CD4-positive, alpha-beta memory T cell (primary cell): Measurements from ENCODE around the gene DENND4A. TPM values are rescaled to one million over a fixed set of nuclear protein-coding genes. Genes with fewer than 3 reads are reported as not detected.
A peak's percentile ranks its signal among the peaks of the same experiment; 100 is the strongest.

Experiments
- CTCF ChIA-PET: fragments of 350-600 bp; sonication (Branson Sonifier 250); formaldehyde crosslinking; loops from one replicate; lab custom pipeline; 2021; ENCODE audit warnings: inconsistent platforms; ENCODE audit not compliant: partially characterized antibody; lab: Charles Lee
- POLR2A ChIA-PET: fragments of 350-600 bp; sonication (Branson Sonifier 250); formaldehyde crosslinking; loops from one replicate; lab custom pipeline; 2021; ENCODE audit not compliant: partially characterized antibody; lab: Charles Lee
- DNase-seq, 5 donors: peaks; one replicate each; pipeline versions ENCODE4 v3.0.0 to v3.0.0-alpha.2; 2020 to 2022; ENCODE audit warnings: mixed read lengths in 1 of 5
- H3K27ac ChIP-seq: one replicate; pipeline ENCODE4 v1.7.0; 2013; ENCODE audit warnings: low read depth, low read length
- H3K27me3 ChIP-seq: 2 replicates; pipeline ENCODE4 v1.7.0; 2013; ENCODE audit warnings: mild to moderate bottlenecking, low read length, moderate library complexity; ENCODE audit not compliant: insufficient read depth
- H3K36me3 ChIP-seq: 2 replicates; pipeline ENCODE4 v1.7.0; 2013; ENCODE audit warnings: mild to moderate bottlenecking, low read length, moderate library complexity; ENCODE audit not compliant: insufficient read depth
- H3K4me1 ChIP-seq: 2 replicates; pipeline ENCODE4 v1.7.0; 2013; ENCODE audit warnings: mild to moderate bottlenecking, low read length, moderate library complexity; ENCODE audit not compliant: insufficient read depth
- H3K4me3 ChIP-seq, 2 donors: one replicate each; pipeline ENCODE4 v1.7.0; 2013; ENCODE audit warnings: low read length in 2 of 2, mild to moderate bottlenecking in 1 of 2
- H3K9me3 ChIP-seq, 2 donors: one replicate each; pipeline ENCODE4 v1.7.0; 2013; ENCODE audit warnings: low read length in 2 of 2, control low read depth in 1 of 2; ENCODE audit not compliant: control insufficient read depth in 1 of 2
- H3K27ac Mint-ChIP-seq, 7 donors: one replicate each; pipeline ENCODE4 v1.8.0; 2020 to 2021; ENCODE audit warnings: mixed read lengths in 7 of 7, mild to moderate bottlenecking in 6 of 7, inconsistent platforms in 3 of 7, moderate library complexity in 3 of 7
- H3K27me3 Mint-ChIP-seq, 2 donors: one replicate each; pipeline ENCODE4 v1.8.0; 2020 to 2021; ENCODE audit warnings: mixed read lengths in 2 of 2
- H3K36me3 Mint-ChIP-seq, 2 donors: one replicate each; pipeline ENCODE4 v1.8.0; 2020 to 2021; ENCODE audit warnings: mixed read lengths in 2 of 2, inconsistent platforms in 1 of 2, mild to moderate bottlenecking in 1 of 2
- H3K4me1 Mint-ChIP-seq, 4 donors: one replicate each; pipeline ENCODE4 v1.8.0; 2020 to 2021; ENCODE audit warnings: mixed read lengths in 4 of 4, mild to moderate bottlenecking in 1 of 4
- H3K4me3 Mint-ChIP-seq, 8 donors: one replicate each; pipeline ENCODE4 v1.8.0; 2020 to 2021; ENCODE audit warnings: mixed read lengths in 8 of 8, mild to moderate bottlenecking in 7 of 8, moderate library complexity in 6 of 8, inconsistent platforms in 3 of 8
- H3K9me3 Mint-ChIP-seq, 8 donors: one replicate each; pipeline ENCODE4 v1.8.0; 2020 to 2021; ENCODE audit warnings: mixed read lengths in 8 of 8, mild to moderate bottlenecking in 5 of 8, inconsistent platforms in 3 of 8, moderate library complexity in 1 of 8
- intact Hi-C: fragments of 100-400 bp; cut with micrococcal nuclease; formaldehyde crosslinking; loops from one replicate; pipeline ENCODE4 v1.15.1; 2023
- polyA plus RNA-seq, 2 donors: library from polyadenylated mRNA; unstranded; fragments of 300-500 nt; fragmentation: Illumina TruSeq; gene quantifications; one replicate each; pipeline ENCODE4 v1.2.3, GENCODE V29; 2021
- total RNA-seq, 2 experiments: library from RNA; stranded (reverse); gene quantifications; one replicate each; pipeline ENCODE4 v1.2.3, GENCODE V29; 2021

DENND4A gene
- 10 to 100 TPM; 63.1 to 69.4 TPM for total RNA-seq
- polyA plus RNA-seq, result 10 to 100 TPM in 1 of 2 donors, 1 to 10 TPM in 1; 8.4 to 21.3 TPM

DNA sequence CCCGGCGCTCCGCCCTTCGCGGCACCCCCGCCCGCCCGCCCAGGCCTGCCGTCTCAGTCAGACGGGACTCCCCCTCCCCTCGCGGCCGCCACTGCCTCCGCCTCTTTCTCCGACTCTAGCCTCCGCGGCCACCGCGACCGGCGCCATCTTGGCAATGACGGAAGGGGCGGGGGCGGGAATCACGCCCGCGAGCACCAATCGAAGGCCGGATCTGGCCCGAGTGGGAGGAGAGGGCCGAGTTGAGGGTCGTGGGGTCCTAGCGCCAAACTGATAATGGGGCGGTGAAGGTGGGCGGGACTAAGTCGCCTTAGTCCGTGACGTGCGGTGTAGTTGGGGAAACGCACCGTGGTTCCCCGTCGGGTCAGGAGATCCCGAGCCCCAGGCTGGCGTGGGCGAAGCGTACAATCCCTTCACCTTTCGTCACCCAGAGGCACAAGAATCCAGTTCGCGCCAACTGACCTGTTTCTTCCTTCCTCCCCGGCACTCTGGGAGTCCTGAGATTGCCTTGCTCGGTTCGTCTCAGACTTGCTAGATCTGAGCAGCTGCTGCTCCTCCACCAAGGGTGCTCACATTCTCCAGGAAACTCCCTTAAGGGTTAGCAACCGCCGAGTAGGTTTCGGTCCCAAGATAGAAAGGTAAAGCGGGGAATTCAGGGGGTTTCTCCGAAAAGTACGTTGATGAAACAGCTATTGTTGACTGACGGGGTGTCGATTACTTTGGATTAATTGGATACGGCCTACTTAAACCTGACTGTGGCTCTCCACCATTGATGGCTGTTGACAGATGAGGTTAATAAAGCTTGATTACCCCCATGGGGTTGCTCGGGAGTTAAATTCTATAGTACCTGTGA is at the start of gene DENND4A:
Gene DENND4A, minus strand, starts transcription at position 156 of the 850 bp plus-strand sequence. CDS start 35,843 bp downstream, outside the sequence.
- no peaks in the 10 kb centered on the region for H3K27me3 ChIP-seq
- H3K36me3 Mint-ChIP-seq, result peaks cover 0 to 20% of the 10 kb centered on the region in 2 donors
- peaks cover 46% of the 10 kb centered on the region for H3K4me1 ChIP-seq
- H3K27ac ChIP-seq, result peak within 1 kb of the TSS; percentile 97
- peaks cover 29 to 60% (median 48%) of the 10 kb centered on the region in 4 donors for H3K4me1 Mint-ChIP-seq
- no peaks in the 10 kb centered on the region for H3K9me3 Mint-ChIP-seq
- H3K4me3 ChIP-seq, result peak within 1 kb of the TSS; percentile 87 to 94
- H3K27me3 Mint-ChIP-seq, result no peaks in the 10 kb centered on the region
- peak within 1 kb of the TSS; percentile 93 to 99 (median 96) for H3K4me3 Mint-ChIP-seq
- peak within 1 kb of the TSS; percentile 98 to 100 (median 99) for H3K27ac Mint-ChIP-seq
- intact Hi-C loops, result loop anchor here (1.0 to 5.0 kb wide), 7 partner anchors 15 to 77 kb away; partner anchors contain the start of gene RAB11A
- peak; percentile 99 for DNase-seq
- CTCF ChIA-PET, result interaction anchor here (0.7 to 5.5 kb wide), 15 partner anchors 10 to 153 kb away, joined by 3 to 35 read pairs (median 5); partner anchors contain the start of gene RAB11A
- POLR2A ChIA-PET, result interaction anchor here (0.8 to 5.7 kb wide), 23 partner anchors 9 to 494 kb away, joined by 3 to 144 read pairs (median 6); partner anchors contain the start of genes INTS14 and RAB11A
- H3K36me3 ChIP-seq, result no peaks in the 10 kb centered on the region
- H3K9me3 ChIP-seq, result no peaks in the 10 kb centered on the region

DNA sequence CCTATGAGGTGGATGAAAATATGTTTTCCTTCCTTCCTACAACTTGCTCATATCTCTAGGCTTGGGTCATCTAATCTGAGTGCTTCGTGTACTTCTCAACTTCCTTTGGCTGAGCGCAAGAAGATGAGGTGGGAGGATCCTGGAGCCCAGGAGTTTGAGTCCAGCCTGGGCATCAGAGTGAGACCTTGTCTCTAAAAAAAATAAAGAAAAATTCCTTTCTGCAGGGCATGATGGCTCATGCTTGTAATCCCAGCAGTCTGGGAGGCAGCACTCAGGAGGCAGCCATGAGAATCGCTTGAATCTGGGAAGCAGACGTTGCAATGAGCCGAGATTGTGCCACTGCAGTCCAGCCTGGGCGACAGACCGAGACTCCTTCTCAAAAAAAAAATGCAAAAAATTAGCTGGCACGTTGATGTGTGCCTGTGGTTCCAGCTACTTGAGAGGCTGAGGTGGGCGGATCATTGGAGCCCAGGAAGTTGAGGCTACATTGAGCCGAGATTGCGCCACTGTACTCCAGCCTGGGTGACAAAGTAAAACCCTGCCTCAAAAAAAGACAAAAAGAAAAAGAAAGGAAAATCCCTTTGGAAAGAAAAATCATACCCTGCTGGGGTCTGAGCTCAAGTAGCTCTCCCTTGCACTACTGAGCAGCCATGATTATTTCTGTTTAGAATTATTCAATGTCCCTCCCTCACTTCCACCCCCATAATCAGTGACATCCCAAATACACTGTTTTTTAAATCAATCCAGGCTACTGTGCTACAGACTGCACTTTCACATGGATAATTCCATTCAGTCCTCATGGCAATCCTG is 49.2 kb upstream of the DENND4A start:
- H3K4me3 Mint-ChIP-seq, result no peak overlapping the region
- ChIA-PET CTCF (interaction anchor here (1.6 to 2.0 kb wide), 2 partner anchors 15 to 203 kb away, joined by 4 to 11 read pairs; no protein-coding TSS in a partner anchor), POLR2A (interaction anchor here (1.0 kb wide), 1 partner anchor 8 kb away, joined by 3 read pairs; no protein-coding TSS in a partner anchor)
- Histone ChIP-seq H3K27ac (no peak overlapping the region), H3K27me3 (no peaks in the 10 kb centered on the region), H3K4me3 (no peak overlapping the region), H3K36me3 (no peaks in the 10 kb centered on the region), H3K9me3 (no peaks in the 10 kb centered on the region), H3K4me1 (peaks cover 2% of the 10 kb centered on the region)
- intact Hi-C loops, result no loop called here
- H3K4me1 Mint-ChIP-seq, result peaks cover 0 to 5% (median 4%) of the 10 kb centered on the region in 4 donors
- no peaks in the 10 kb centered on the region for H3K9me3 Mint-ChIP-seq
- no peaks in the 10 kb centered on the region for H3K27me3 Mint-ChIP-seq
- no peaks in the 10 kb centered on the region for H3K36me3 Mint-ChIP-seq
- peak overlapping the region in 3 of 7 donors; percentile 30 to 64 (median 59) for H3K27ac Mint-ChIP-seq
- DNase-seq, result no peak

- Mint-ChIP-seq H3K4me1 (peaks cover 3 to 6% (median 4%) of the 10 kb centered on the region in 4 donors), H3K36me3 (no peaks in the 10 kb centered on the region), H3K4me3 (no peak overlapping the region), H3K27me3 (no peaks in the 10 kb centered on the region), H3K27ac (no peak overlapping the region), H3K9me3 (no peaks in the 10 kb centered on the region)
- no peaks in the 10 kb centered on the region for H3K27me3 ChIP-seq
- no peaks in the 10 kb centered on the region for H3K36me3 ChIP-seq
- no peaks in the 10 kb centered on the region for H3K9me3 ChIP-seq
- intact Hi-C loops, result no loop called here
- H3K4me1 ChIP-seq, result peaks cover 2% of the 10 kb centered on the region
- H3K4me3 ChIP-seq, result no peak overlapping the region
- H3K27ac ChIP-seq, result no peak overlapping the region
- POLR2A ChIA-PET, result no interaction called here
- CTCF ChIA-PET, result interaction anchor here (2.0 to 8.0 kb wide), 2 partner anchors 17 to 202 kb away, joined by 11 to 85 read pairs; no protein-coding TSS in a partner anchor
- no peak for DNase-seq
Observed at GRCh38 chr15:65839985-65840384, 47.9 kb upstream of the DENND4A start.

GRCh38 chr15:65839354-65839901 is 47.3 kb upstream of the DENND4A start:
- no peak overlapping the region for H3K27ac Mint-ChIP-seq
- Histone ChIP-seq H3K4me1 (peaks cover 5% of the 10 kb centered on the region), H3K27me3 (no peaks in the 10 kb centered on the region), H3K4me3 (no peak overlapping the region), H3K9me3 (no peaks in the 10 kb centered on the region), H3K36me3 (no peaks in the 10 kb centered on the region), H3K27ac (no peak overlapping the region)
- CTCF ChIA-PET, result interaction anchor here (2.0 to 8.0 kb wide), 2 partner anchors 17 to 202 kb away, joined by 11 to 85 read pairs; no protein-coding TSS in a partner anchor
- H3K36me3 Mint-ChIP-seq, result no peaks in the 10 kb centered on the region
- no peak for DNase-seq
- POLR2A ChIA-PET, result no interaction called here
- no peaks in the 10 kb centered on the region for H3K9me3 Mint-ChIP-seq
- H3K4me3 Mint-ChIP-seq, result no peak overlapping the region
- intact Hi-C loops, result no loop called here
- peaks cover 3 to 9% (median 7%) of the 10 kb centered on the region in 4 donors for H3K4me1 Mint-ChIP-seq
- no peaks in the 10 kb centered on the region for H3K27me3 Mint-ChIP-seq

DNA sequence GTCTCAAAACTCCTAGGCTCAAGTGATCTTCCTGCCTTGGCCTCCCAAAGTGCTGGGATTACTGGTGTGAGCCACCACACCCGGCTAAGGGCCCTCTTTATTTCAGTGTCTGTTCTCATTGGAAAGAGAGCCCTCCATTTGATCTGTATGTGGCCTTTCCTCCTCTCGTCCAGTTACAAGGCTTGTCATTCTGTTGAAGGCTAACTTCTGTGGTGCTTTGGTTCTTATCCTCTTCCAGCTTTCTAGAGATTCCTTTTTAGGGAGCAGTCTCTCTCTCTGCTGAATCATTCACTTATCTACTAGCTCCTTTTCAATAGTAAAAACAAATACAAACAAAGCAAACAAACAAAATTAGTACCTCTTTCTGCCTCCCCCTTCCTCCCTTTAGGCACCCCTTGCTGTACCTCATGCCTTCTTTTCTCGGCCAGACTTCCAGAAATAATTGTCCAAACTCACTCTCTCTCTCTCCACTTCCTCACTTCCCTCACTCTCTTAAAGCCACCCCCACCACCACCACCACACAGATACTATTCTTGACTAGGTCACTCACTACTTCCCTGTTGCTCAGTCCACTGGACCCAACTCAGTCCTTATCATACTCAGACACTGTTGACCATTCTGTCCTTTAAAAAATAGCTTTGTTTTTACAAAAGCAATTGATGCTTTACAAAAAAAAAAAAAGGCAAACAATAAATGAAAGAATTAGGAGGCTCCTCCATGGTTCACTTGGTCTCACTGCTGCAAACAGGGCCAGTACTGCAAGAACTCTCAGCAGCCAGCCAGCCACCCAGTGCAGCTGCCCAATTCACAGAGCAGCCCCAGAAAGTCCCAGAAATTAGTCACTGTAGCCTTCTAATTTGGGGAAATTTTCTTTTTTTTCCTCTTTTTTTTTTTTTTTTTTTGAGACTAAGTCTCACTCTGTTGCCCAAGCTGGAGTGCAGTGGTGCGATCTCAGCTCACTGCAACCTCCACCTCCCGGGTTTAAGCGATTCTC is 45.5 kb upstream of the DENND4A start:
- intact Hi-C loops, result no loop called here
- Histone ChIP-seq H3K4me1 (peaks cover 23% of the 10 kb centered on the region), H3K36me3 (no peaks in the 10 kb centered on the region), H3K4me3 (no peak overlapping the region), H3K9me3 (no peaks in the 10 kb centered on the region), H3K27me3 (no peaks in the 10 kb centered on the region), H3K27ac (no peak overlapping the region)
- no peaks in the 10 kb centered on the region for H3K9me3 Mint-ChIP-seq
- no peak overlapping the region for H3K4me3 Mint-ChIP-seq
- H3K27ac Mint-ChIP-seq, result peak overlapping the region in 2 of 7 donors; percentile 63 to 83
- ChIA-PET POLR2A (no interaction called here), CTCF (interaction anchor here (0.7 to 8.0 kb wide), 24 partner anchors 13 to 1907 kb away, joined by 3 to 85 read pairs (median 4); partner anchors contain the start of genes DENND4A and RAB11A)
- DNase-seq, result no peak
- peaks cover 19 to 27% (median 24%) of the 10 kb centered on the region in 4 donors for H3K4me1 Mint-ChIP-seq
- no peaks in the 10 kb centered on the region for H3K27me3 Mint-ChIP-seq
- H3K36me3 Mint-ChIP-seq, result no peaks in the 10 kb centered on the region

GRCh38 chr15:65836665-65837064 is 44.6 kb upstream of the DENND4A start:
- ChIA-PET POLR2A (interaction anchor here (1.1 kb wide), 1 partner anchor 32 kb away, joined by 4 read pairs; the partner anchor contains the start of gene RAB11A), CTCF (interaction anchor here (0.9 to 8.0 kb wide), 22 partner anchors 12 to 306 kb away, joined by 3 to 85 read pairs (median 4); partner anchors contain the start of genes DENND4A and RAB11A)
- Mint-ChIP-seq H3K27me3 (no peaks in the 10 kb centered on the region), H3K27ac (peak overlapping the region in 2 of 7 donors; percentile 2 to 38), H3K36me3 (no peaks in the 10 kb centered on the region), H3K4me3 (no peak overlapping the region), H3K9me3 (no peaks in the 10 kb centered on the region), H3K4me1 (peaks cover 23 to 37% (median 32%) of the 10 kb centered on the region in 4 donors)
- Histone ChIP-seq H3K27me3 (no peaks in the 10 kb centered on the region), H3K36me3 (no peaks in the 10 kb centered on the region), H3K4me1 (peaks cover 32% of the 10 kb centered on the region), H3K4me3 (no peak overlapping the region), H3K9me3 (no peaks in the 10 kb centered on the region), H3K27ac (no peak overlapping the region)
- peak in 1 of 5 donors; percentile 30 for DNase-seq
- intact Hi-C loops, result loop anchor here (1.0 kb wide), 1 partner anchor 198 kb away; no protein-coding TSS in a partner anchor
